Keratinocyte (primary cell): ENCODE data around the gene BBX. TPM values are rescaled to one million over a fixed set of nuclear protein-coding genes. Genes with fewer than 3 reads are reported as not detected.

ENCODE experiments used
- DNase-seq: peaks from one replicate; pipeline ENCODE4 v3.0.0-alpha.2; 2011; ENCODE audit warnings: low read depth, missing footprints, low spot score
- FAIRE-seq: peaks from 2 replicates; lab custom pipeline; 2011; peaks lifted over from hg19 to GRCh38; lab: Jason Lieb, UNC
- H2AFZ ChIP-seq: 2 replicates; pipeline ENCODE4 v1.6.0; 2012; ENCODE audit warnings: low read length, control low read depth, inconsistent platforms; ENCODE audit not compliant: control insufficient read depth
- H3K27ac ChIP-seq: 2 replicates; pipeline ENCODE4 v1.5.1; 2011; ENCODE audit warnings: low read length; ENCODE audit not compliant: control insufficient read depth, insufficient read depth
- H3K27me3 ChIP-seq: 3 replicates; pipeline ENCODE4 v1.6.0; 2011; ENCODE audit warnings: low read length; ENCODE audit not compliant: control insufficient read depth, insufficient read depth; ENCODE audit errors: extremely low read depth
- H3K36me3 ChIP-seq, 2 experiments: 2 replicates in 1 of 2; 3 replicates in 1 of 2; pipeline ENCODE4 v1.5.1; 2011; ENCODE audit warnings: low read length in 2 of 2, mild to moderate bottlenecking in 1 of 2; ENCODE audit not compliant: control insufficient read depth in 2 of 2, insufficient read depth in 2 of 2; ENCODE audit errors: extremely low read depth in 1 of 2
- H3K4me1 ChIP-seq: 3 replicates; pipeline ENCODE4 v1.5.1; 2011; ENCODE audit warnings: low read length; ENCODE audit not compliant: control insufficient read depth, insufficient read depth; ENCODE audit errors: extremely low read depth
- H3K4me2 ChIP-seq: 3 replicates; pipeline ENCODE4 v1.6.0; 2011; ENCODE audit warnings: low read depth, low read length; ENCODE audit not compliant: control insufficient read depth, insufficient read depth; ENCODE audit errors: extremely low read depth
- H3K4me3 ChIP-seq, 3 experiments: fragments of 200-600 bp in 1 of 3; sonication (generic) in 1 of 3; 2 replicates in 2 of 3; 3 replicates in 1 of 3; pipeline ENCODE4 v1.5.1; 2011 to 2016; ENCODE audit warnings: low read length in 3 of 3, mild to moderate bottlenecking in 3 of 3, control low read depth in 2 of 3, inconsistent platforms in 1 of 3, low read depth in 1 of 3, mixed read lengths in 1 of 3, mixed run types in 1 of 3, moderate library complexity in 1 of 3; ENCODE audit not compliant: control insufficient read depth in 2 of 3, insufficient read depth in 2 of 3; ENCODE audit errors: extremely low read depth in 1 of 3
- H3K79me2 ChIP-seq: 2 replicates; pipeline ENCODE4 v1.6.0; 2012; ENCODE audit warnings: low read length; ENCODE audit not compliant: control insufficient read depth, insufficient read depth
- H3K9ac ChIP-seq: 3 replicates; pipeline ENCODE4 v1.6.0; 2011; ENCODE audit warnings: low read length; ENCODE audit not compliant: control insufficient read depth, insufficient read depth; ENCODE audit errors: extremely low read depth
- H3K9me1 ChIP-seq: 3 replicates; pipeline ENCODE4 v1.6.0; 2011; ENCODE audit warnings: low read length; ENCODE audit not compliant: control insufficient read depth, insufficient read depth; ENCODE audit errors: extremely low read depth
- H3K9me3 ChIP-seq: 2 replicates; pipeline ENCODE4 v1.5.1; 2012; ENCODE audit warnings: low read depth, low read length; ENCODE audit not compliant: control insufficient read depth
- H4K20me1 ChIP-seq: 3 replicates; pipeline ENCODE4 v1.6.0; 2011; ENCODE audit warnings: low read length; ENCODE audit not compliant: control insufficient read depth, insufficient read depth; ENCODE audit errors: extremely low read depth
- CTCF ChIP-seq, 3 experiments: IDR thresholded peaks in 1 of 3; conservative IDR thresholded peaks in 1 of 3; optimal IDR thresholded peaks in 1 of 3; 2 replicates in 2 of 3; 3 replicates in 1 of 3; pipeline versions ENCODE3 to v1.5.1; 2011; ENCODE audit warnings: low read length in 3 of 3, mild to moderate bottlenecking in 3 of 3, moderate library complexity in 2 of 3, control low read depth in 1 of 3, inconsistent platforms in 1 of 3; ENCODE audit not compliant: insufficient read depth in 2 of 3; ENCODE audit errors: extremely low read depth in 1 of 3
- EZH2 ChIP-seq: IDR thresholded peaks from one replicate; pipeline ENCODE4 v1.6.1; 2012; ENCODE audit warnings: inconsistent platforms, mild to moderate bottlenecking, low read length, moderate library complexity
- dilution Hi-C: fragments of 300-500 bp; cut with MboI; formaldehyde crosslinking; loops from one replicate; pipeline ENCODE4 v1.7.0; 2020; ENCODE audit warnings: low sequenced_read_pairs; ENCODE audit not compliant: extremely low pct_ligation_motif_present
- polyA plus RNA-seq, 5 experiments: library from polyadenylated mRNA; depleted of rRNA in 3 of 5; stranded (reverse) in 3 of 5; stranded (forward) in 1 of 5; unstranded in 1 of 5; fragments of >200 nt; gene quantifications; 1 replicate in 1 of 5; 2 replicates in 3 of 5; 3 replicates in 1 of 5; pipeline versions ENCODE4 v1.2.1 to v1.2.3, GENCODE V29; 2011 to 2012; ENCODE audit warnings: missing spikeins in 2 of 5, low read depth in 1 of 5, low replicate concordance in 1 of 5

Gene BBX
- polyA plus RNA-seq, 1 donor (not counting 4 experiments of a cell fraction or from before 2014, with no cell fraction given), result 43.4 TPM

GRCh38 chr3:107757140-107757539 lies 234.4 kb downstream of the BBX start:
- dilution Hi-C loops, result no loop called here
- Histone ChIP-seq H3K27ac (no peak overlapping the region), H3K79me2 (no peaks in the 10 kb centered on the region), H3K4me3 (no peak overlapping the region), H2AFZ (no peak overlapping the region), H4K20me1 (no peaks in the 10 kb centered on the region), H3K9ac (no peak overlapping the region), H3K27me3 (no peaks in the 10 kb centered on the region), H3K4me1 (no peaks in the 10 kb centered on the region), H3K4me2 (no peak overlapping the region), H3K9me3 (no peaks in the 10 kb centered on the region), H3K36me3 (peaks cover 0 to 2% of the 10 kb centered on the region in 2 experiments), H3K9me1 (no peaks in the 10 kb centered on the region)
- TF ChIP-seq CTCF (optimal IDR thresholded peaks at IDR 0.05 in 1 of 3, IDR thresholded peaks at IDR 0.05 in 1 of 3, conservative IDR thresholded peaks at IDR 0.05 in 1 of 3; ENCODE audit: extremely low read depth in 1 of 3, insufficient read depth in 2 of 3, low read length in 3 of 3) (no peak), EZH2 (no peak)
- DNase-seq (no peak), FAIRE-seq (no peak)

GRCh38 chr3:107760144-107760543 lies 237.4 kb downstream of the BBX start:
- Histone ChIP-seq H2AFZ (no peak overlapping the region), H3K4me1 (no peaks in the 10 kb centered on the region), H3K9ac (no peak overlapping the region), H3K27me3 (no peaks in the 10 kb centered on the region), H3K4me3 (no peak overlapping the region), H3K4me2 (no peak overlapping the region), H4K20me1 (no peaks in the 10 kb centered on the region), H3K36me3 (peaks cover 0 to 2% of the 10 kb centered on the region in 2 experiments), H3K27ac (no peak overlapping the region), H3K9me1 (no peaks in the 10 kb centered on the region), H3K79me2 (no peaks in the 10 kb centered on the region), H3K9me3 (no peaks in the 10 kb centered on the region)
- TF ChIP-seq CTCF (optimal IDR thresholded peaks at IDR 0.05 in 1 of 3, IDR thresholded peaks at IDR 0.05 in 1 of 3, conservative IDR thresholded peaks at IDR 0.05 in 1 of 3; ENCODE audit: extremely low read depth in 1 of 3, insufficient read depth in 2 of 3, low read length in 3 of 3) (no peak), EZH2 (no peak)
- no peak for DNase-seq
- FAIRE-seq, result no peak
- dilution Hi-C loops, result no loop called here
